SIG-M5 treated with dmso at 0.1 percent for 504 hours (cell line): ENCODE data around the gene HAX1.

Experiments
- DNase-seq: peaks from one replicate; lab custom pipeline; 2025; ENCODE audit not compliant: unreplicated experiment; lab: John Stamatoyannopoulos, UW

Gene HAX1

GRCh38 chr1:154324669-154325582, 52.5 kb downstream of the HAX1 start, which contains the start of gene ATP8B2:
TSS of gene ATP8B2 (plus strand) at chr1:154325525. CDS start at chr1:154328142, 2,617 bp downstream.
- peak; percentile 75 for DNase-seq
